HEK293 (cell line): Measurements from ENCODE around the gene ZNF783.

Source experiments
- CTCF ChIA-PET: fragments of 350-600 bp; formaldehyde crosslinking; extraction: SDS; loops from one replicate; lab custom pipeline; 2021; ENCODE audit warnings: antibody characterized with exemption; lab: Yijun Ruan, JAX
- POLR2A ChIA-PET: fragments of 300-600 bp; formaldehyde crosslinking; extraction: SDS; loops from one replicate; lab custom pipeline; 2020; ENCODE audit warnings: antibody characterized with exemption, inconsistent platforms; lab: Yijun Ruan, JAX
- H3K27ac ChIP-seq: fragments of 200-500 bp; sonication (Bioruptor generic); 2 replicates; pipeline ENCODE4 v1.5.1; 2014; ENCODE audit warnings: low read depth, low read length, control low read depth, inconsistent platforms; ENCODE audit errors: extremely low read depth
- H3K36me3 ChIP-seq, 2 experiments: fragments of 200-500 bp in 1 of 2; sonication (Bioruptor generic) in 1 of 2; 1 replicate in 1 of 2; 2 replicates in 1 of 2; pipeline ENCODE4 v1.5.1; 2014 to 2017; ENCODE audit warnings: inconsistent platforms in 2 of 2, low read length in 2 of 2; ENCODE audit not compliant: control insufficient read depth in 2 of 2, insufficient read depth in 1 of 2
- H3K4me1 ChIP-seq: fragments of 200-500 bp; sonication (Bioruptor generic); 2 replicates; pipeline ENCODE4 v1.5.1; 2014; ENCODE audit warnings: mild to moderate bottlenecking, low read length, inconsistent platforms; ENCODE audit not compliant: control insufficient read depth, insufficient read depth
- H3K4me3 ChIP-seq: 2 replicates; pipeline ENCODE4 v1.5.1; 2011; ENCODE audit warnings: low read depth, mild to moderate bottlenecking, control low read depth, low read length, moderate library complexity
- H3K9me3 ChIP-seq: fragments of 200-500 bp; sonication (Bioruptor generic); 2 replicates; pipeline ENCODE4 v1.5.1; 2014; ENCODE audit warnings: low read depth, low read length, inconsistent platforms; ENCODE audit not compliant: control insufficient read depth, insufficient read depth
- BCL6B ChIP-seq: fragments of 450-650 bp; formaldehyde crosslinking; IDR thresholded peaks from 2 replicates; pipeline ENCODE4 v1.5.1; 2017; ENCODE audit warnings: missing biosample characterization, missing genetic modification characterization
- GFI1B ChIP-seq: fragments of 450-650 bp; formaldehyde crosslinking; IDR thresholded peaks from 2 replicates; pipeline ENCODE4 v1.5.1; 2016; ENCODE audit warnings: missing biosample characterization, missing genetic modification characterization
- GLIS1 ChIP-seq: fragments of 450-650 bp; formaldehyde crosslinking; IDR thresholded peaks from 2 replicates; pipeline ENCODE4 v1.5.1; 2016; ENCODE audit warnings: missing biosample characterization, missing genetic modification characterization
- KLF1 ChIP-seq: fragments of 450-650 bp; formaldehyde crosslinking; IDR thresholded peaks from 2 replicates; pipeline ENCODE4 v1.5.1; 2016; ENCODE audit warnings: missing biosample characterization, missing genetic modification characterization
- KLF17 ChIP-seq: fragments of 450-650 bp; formaldehyde crosslinking; IDR thresholded peaks from 2 replicates; pipeline ENCODE4 v1.5.1; 2016; ENCODE audit warnings: missing biosample characterization, missing genetic modification characterization
- MZF1 ChIP-seq: fragments of 450-650 bp; formaldehyde crosslinking; IDR thresholded peaks from 2 replicates; pipeline ENCODE4 v1.5.1; 2017; ENCODE audit warnings: missing biosample characterization, missing genetic modification characterization, borderline replicate concordance
- OSR2 ChIP-seq: fragments of 450-650 bp; formaldehyde crosslinking; IDR thresholded peaks from 2 replicates; pipeline ENCODE4 v1.5.1; 2016; ENCODE audit warnings: missing biosample characterization, missing genetic modification characterization
- PBX3 ChIP-seq: sonication (generic); formaldehyde crosslinking; IDR thresholded peaks from 2 replicates; pipeline ENCODE4 v1.8.1; 2022; ENCODE audit warnings: mild to moderate bottlenecking, moderate library complexity, missing genetic modification reagents
- RBAK ChIP-seq: fragments of 450-650 bp; formaldehyde crosslinking; IDR thresholded peaks from 2 replicates; pipeline ENCODE4 v1.5.1; 2016; ENCODE audit warnings: missing biosample characterization, missing genetic modification characterization
- SCRT2 ChIP-seq: fragments of 450-650 bp; formaldehyde crosslinking; IDR thresholded peaks from 2 replicates; pipeline ENCODE4 v1.5.1; 2016; ENCODE audit warnings: missing biosample characterization, missing genetic modification characterization
- TRIM28 ChIP-seq: IDR thresholded peaks from 2 replicates; pipeline ENCODE4 v1.6.1; 2011; ENCODE audit warnings: low read length, control low read depth, borderline replicate concordance
- ZBTB11 ChIP-seq: fragments of 450-650 bp; formaldehyde crosslinking; conservative IDR thresholded peaks from 2 replicates; pipeline ENCODE4 v1.5.1; 2016; ENCODE audit warnings: low read depth, missing biosample characterization, missing genetic modification characterization
- ZBTB17 ChIP-seq: fragments of 450-650 bp; formaldehyde crosslinking; IDR thresholded peaks from 2 replicates; pipeline ENCODE4 v1.5.1; 2016; ENCODE audit warnings: missing biosample characterization, missing genetic modification characterization
- ZBTB21 ChIP-seq: fragments of 450-650 bp; formaldehyde crosslinking; IDR thresholded peaks from 2 replicates; pipeline ENCODE4 v1.5.1; 2017; ENCODE audit warnings: missing biosample characterization, missing genetic modification characterization
- ZFP69B ChIP-seq: fragments of 450-650 bp; formaldehyde crosslinking; IDR thresholded peaks from 2 replicates; pipeline ENCODE4 v1.5.1; 2016; ENCODE audit warnings: missing biosample characterization, missing genetic modification characterization
- ZNF112 ChIP-seq: fragments of 450-650 bp; formaldehyde crosslinking; IDR thresholded peaks from 2 replicates; pipeline ENCODE4 v1.5.0; 2017; ENCODE audit warnings: missing biosample characterization, missing genetic modification characterization
- ZNF133 ChIP-seq: fragments of 450-650 bp; formaldehyde crosslinking; IDR thresholded peaks from 2 replicates; pipeline ENCODE4 v1.5.1; 2016; ENCODE audit warnings: missing biosample characterization, missing genetic modification characterization
- ZNF155 ChIP-seq: fragments of 450-650 bp; formaldehyde crosslinking; IDR thresholded peaks from 2 replicates; pipeline ENCODE4 v1.5.1; 2016; ENCODE audit warnings: missing biosample characterization, missing genetic modification characterization
- ZNF2 ChIP-seq: fragments of 450-650 bp; formaldehyde crosslinking; IDR thresholded peaks from 2 replicates; pipeline ENCODE4 v1.5.1; 2016; ENCODE audit warnings: missing biosample characterization, missing genetic modification characterization
- ZNF211 ChIP-seq: fragments of 450-650 bp; formaldehyde crosslinking; IDR thresholded peaks from 2 replicates; pipeline ENCODE4 v1.5.1; 2016; ENCODE audit warnings: low read depth, missing biosample characterization, missing genetic modification characterization
- ZNF266 ChIP-seq: fragments of 450-650 bp; formaldehyde crosslinking; IDR thresholded peaks from 2 replicates; pipeline ENCODE4 v1.5.1; 2016; ENCODE audit warnings: missing biosample characterization, missing genetic modification characterization, low read depth
- ZNF341 ChIP-seq: fragments of 450-650 bp; formaldehyde crosslinking; IDR thresholded peaks from 2 replicates; pipeline ENCODE4; 2016; ENCODE audit warnings: low read depth, missing biosample characterization, missing genetic modification characterization
- ZNF354C ChIP-seq: fragments of 450-650 bp; formaldehyde crosslinking; IDR thresholded peaks from 2 replicates; pipeline ENCODE4 v1.5.1; 2016; ENCODE audit warnings: missing biosample characterization, missing genetic modification characterization, low read depth, borderline replicate concordance
- ZNF585B ChIP-seq: fragments of 450-650 bp; formaldehyde crosslinking; IDR thresholded peaks from 2 replicates; pipeline ENCODE4 v1.5.1; 2016; ENCODE audit warnings: missing biosample characterization, missing genetic modification characterization
- ZNF785 ChIP-seq: fragments of 450-650 bp; formaldehyde crosslinking; IDR thresholded peaks from 2 replicates; pipeline ENCODE4 v1.5.1; 2016; ENCODE audit warnings: missing biosample characterization, missing genetic modification characterization
- ZNF791 ChIP-seq: fragments of 450-650 bp; formaldehyde crosslinking; IDR thresholded peaks from 2 replicates; pipeline ENCODE4 v1.5.1; 2016; ENCODE audit warnings: missing biosample characterization, missing genetic modification characterization
- ZSCAN16 ChIP-seq: fragments of 450-650 bp; formaldehyde crosslinking; IDR thresholded peaks from 2 replicates; pipeline ENCODE4 v1.5.1; 2016; ENCODE audit warnings: missing biosample characterization, missing genetic modification characterization

Gene ZNF783

DNA sequence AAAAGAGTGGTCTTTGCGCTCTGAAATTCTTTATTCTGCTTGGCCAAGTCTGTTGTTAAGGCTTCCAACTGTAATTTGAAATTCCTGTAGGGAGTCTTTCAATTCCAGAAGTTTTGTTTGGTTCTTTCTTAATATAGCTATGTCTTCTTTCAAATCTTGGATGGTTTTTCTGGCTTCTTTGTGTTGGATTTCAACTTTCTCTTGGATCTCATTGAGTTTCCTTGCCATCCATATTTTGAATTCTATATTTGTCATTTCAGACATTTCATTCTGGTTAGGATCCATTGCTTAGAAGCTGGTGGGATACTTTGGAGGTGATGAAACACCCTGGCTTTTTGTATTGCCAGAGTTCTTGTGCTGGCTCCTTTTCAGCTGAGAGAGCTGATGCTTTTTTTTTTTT lies 55.5 kb downstream of the ZNF783 start:
- CTCF ChIA-PET = interaction anchor here (0.6 to 1.9 kb wide), 8 partner anchors 7 to 122 kb away, joined by 3 to 6 read pairs (median 4); partner anchors contain the start of gene ZNF282
- Histone ChIP-seq H3K36me3 (no peaks in the 10 kb centered on the region), H3K4me1 (no peaks in the 10 kb centered on the region), H3K4me3 (no peak overlapping the region), H3K27ac (no peak overlapping the region), H3K9me3 (no peaks in the 10 kb centered on the region)
- no peak for TF ChIP-seq MZF1
- TF ChIP-seq ZNF354C (tag by site-specific recombination) = no peak
- TF ChIP-seq OSR2 (tag by site-specific recombination) = no peak
- no peak for TF ChIP-seq RBAK
- no peak for TF ChIP-seq ZNF133 (tag by site-specific recombination)
- POLR2A ChIA-PET = interaction anchor here (0.7 kb wide), 1 partner anchor 53 kb away, joined by 6 read pairs; no protein-coding TSS in a partner anchor

DNA sequence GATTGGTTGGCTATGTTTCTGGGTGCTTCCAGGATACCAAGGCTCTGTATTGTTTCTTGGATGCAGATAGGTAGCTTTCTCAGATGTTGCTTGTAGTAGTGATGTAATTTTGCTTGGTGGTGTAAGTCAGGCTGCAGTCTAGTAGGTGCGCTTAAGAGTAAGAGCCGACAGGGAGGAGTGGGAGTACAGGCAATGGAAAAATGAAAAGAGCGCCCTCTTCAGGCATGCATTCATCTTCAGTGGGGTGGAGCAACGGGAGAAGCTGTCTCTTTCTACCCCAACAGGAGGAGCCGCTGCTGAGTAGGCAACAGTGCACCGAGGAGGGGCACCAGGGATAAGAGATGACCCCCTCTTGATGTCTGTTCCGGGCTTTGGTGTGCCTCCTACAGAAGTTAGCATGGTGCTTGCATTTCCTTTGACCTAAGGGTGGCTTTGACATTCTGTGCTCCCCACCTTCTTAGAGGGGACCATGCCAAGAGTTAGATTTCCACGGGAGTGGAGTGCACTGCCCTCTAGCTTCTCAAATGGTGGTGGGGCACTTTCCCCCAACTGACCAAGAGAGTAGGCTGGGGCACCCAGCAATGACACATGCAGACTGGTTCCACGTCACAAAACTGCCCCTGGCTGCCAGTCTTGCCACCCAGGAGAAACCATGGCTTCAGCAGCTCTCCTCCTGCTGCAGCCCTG lies 56.1 kb downstream of the ZNF783 start:
- Histone ChIP-seq H3K4me1 (no peaks in the 10 kb centered on the region), H3K9me3 (no peaks in the 10 kb centered on the region), H3K4me3 (no peak overlapping the region), H3K36me3 (no peaks in the 10 kb centered on the region), H3K27ac (no peak overlapping the region)
- ChIA-PET CTCF (interaction anchor here (0.5 to 1.9 kb wide), 11 partner anchors 8 to 123 kb away, joined by 3 to 6 read pairs (median 3); partner anchors contain the start of gene ZNF282), POLR2A (interaction anchor here (0.7 kb wide), 1 partner anchor 53 kb away, joined by 6 read pairs; no protein-coding TSS in a partner anchor)
- no peak for TF ChIP-seq ZNF155 (tag by site-specific recombination)
- no peak for TF ChIP-seq KLF17
- no peak for TF ChIP-seq ZFP69B
- TF ChIP-seq MZF1 = no peak
- TF ChIP-seq ZBTB21 = no peak
- TF ChIP-seq ZNF112 (tag by site-specific recombination) = no peak
- no peak for TF ChIP-seq ZSCAN16 (tag by site-specific recombination)
- no peak for TF ChIP-seq ZBTB11 (tag by site-specific recombination)
- TF ChIP-seq SCRT2 (tag by site-specific recombination) = no peak
- no peak for TF ChIP-seq ZNF341 (tag by site-specific recombination)
- TF ChIP-seq KLF1 (tag by site-specific recombination) = no peak
- no peak for TF ChIP-seq ZNF585B
- no peak for TF ChIP-seq ZNF791 (tag by site-specific recombination)
- no peak for TF ChIP-seq ZBTB17 (tag by site-specific recombination)
- TF ChIP-seq GLIS1 = no peak

DNA sequence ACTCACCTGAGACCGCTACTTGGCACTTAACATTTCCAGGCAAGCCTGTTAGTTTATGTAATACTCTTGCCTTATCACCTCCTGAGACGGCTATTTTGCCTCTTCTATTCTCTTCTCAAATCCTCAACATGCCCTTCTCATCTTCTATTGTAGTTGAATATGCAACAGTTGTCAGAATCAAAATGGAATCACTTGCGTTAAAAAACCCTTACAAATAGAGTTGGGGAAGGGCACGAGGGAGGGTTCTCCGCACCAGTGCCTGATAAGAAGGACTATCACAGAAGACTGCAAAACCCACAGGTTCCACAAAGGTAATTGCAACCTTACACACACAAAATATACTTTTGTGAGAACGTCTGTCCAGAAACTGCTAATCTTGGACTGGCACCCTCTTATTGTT lies 57.4 kb downstream of the ZNF783 start:
- ChIA-PET POLR2A (no interaction called here), CTCF (interaction anchor here (1.9 kb wide), 1 partner anchor 9 kb away, joined by 4 read pairs; no protein-coding TSS in a partner anchor)
- no peaks in the 10 kb centered on the region for H3K36me3 ChIP-seq
- no peak overlapping the region for H3K4me3 ChIP-seq
- H3K27ac ChIP-seq = no peak overlapping the region
- H3K9me3 ChIP-seq = no peaks in the 10 kb centered on the region
- no peaks in the 10 kb centered on the region for H3K4me1 ChIP-seq
- no peak for TF ChIP-seq ZNF266 (tag by site-specific recombination)
- TF ChIP-seq ZNF2 (tag by site-specific recombination) = no peak
- TF ChIP-seq ZNF211 (tag by site-specific recombination) = no peak
- TF ChIP-seq PBX3 (CRISPR knock-in tag) = no peak
- TF ChIP-seq GFI1B (tag by site-specific recombination) = no peak
- no peak for TF ChIP-seq ZNF785 (tag by site-specific recombination)
- no peak for TF ChIP-seq TRIM28
- TF ChIP-seq BCL6B = no peak
